ENCODE measurements around the gene SIN3A.
A peak's percentile ranks its signal among the peaks of the same experiment; 100 is the strongest.
"Not testable (repeated sequence)": the region's sequence is repeated elsewhere in the genome, so short reads cannot be mapped to it uniquely, and the experiment has no call there.

SIN3A gene

GRCh38 chr15:75339531-75340240 lies 111.8 kb downstream of the SIN3A start:
- 95% methylated on average over 13 of the region's 13 CpGs for WGBS (ENCODE audit: insufficient coverage)
- no peak overlapping the region for H3K27ac ChIP-seq (ENCODE audit: insufficient read depth in 1 of 2, low read depth in 1 of 2, low read length in 2 of 2, poor library complexity in 1 of 2, severe bottlenecking in 2 of 2)

GRCh38 chr15:75338661-75339240 lies 112.7 kb downstream of the SIN3A start:
- Histone ChIP-seq H3K4me3 (ENCODE audit: control insufficient read depth in 1 of 7, extremely low read depth in 1 of 7, insufficient read depth in 4 of 7, low read depth in 2 of 7, low read length in 6 of 7) (no peak overlapping the region), H3K36me3 (ENCODE audit: control insufficient read depth in 4 of 4, insufficient read depth in 4 of 4, low read length in 3 of 4) (peaks cover 0 to 22% (median 8%) of the 10 kb centered on the region in 4 experiments), H3K4me1 (ENCODE audit: control extremely low read depth in 1 of 4, control insufficient read depth in 4 of 4, insufficient read depth in 4 of 4, low read length in 3 of 4) (peaks cover 4 to 24% (median 19%) of the 10 kb centered on the region in 4 experiments), H3K27me3 (replicated peaks in 2 of 5; ENCODE audit: control insufficient read depth in 4 of 5, insufficient read depth in 5 of 5, low read length in 4 of 5) (no peaks in the 10 kb centered on the region), H3K27ac (ENCODE audit: insufficient read depth in 1 of 2, low read depth in 1 of 2, low read length in 2 of 2, poor library complexity in 1 of 2, severe bottlenecking in 2 of 2) (no peak overlapping the region), H3K9me3 (ENCODE audit: control extremely low read depth in 1 of 5, control insufficient read depth in 4 of 5, insufficient read depth in 2 of 5, low read depth in 1 of 5, low read length in 4 of 5) (no peaks in the 10 kb centered on the region)
- DNase-seq: no peak
- WGBS (ENCODE audit: insufficient coverage): 97% methylated on average over 7 of the region's 11 CpGs
- ChIA-PET CTCF (interaction anchor here (0.6 to 1.5 kb wide), 2 partner anchors 11 to 328 kb away, joined by 3 read pairs; no protein-coding TSS in a partner anchor), POLR2A (no interaction called here)

More at GRCh38 chr15:75339531-75340240, 111.8 kb downstream of the SIN3A start:
- H3K27me3 ChIP-seq (replicated peaks in 2 of 5; ENCODE audit: control insufficient read depth in 4 of 5, insufficient read depth in 5 of 5, low read length in 4 of 5): no peaks in the 10 kb centered on the region
- POLR2A ChIA-PET: interaction anchor here (0.6 kb wide), 1 partner anchor 112 kb away, joined by 3 read pairs; the partner anchor contains the start of gene SIN3A
- peaks cover 0 to 22% (median 8%) of the 10 kb centered on the region in 4 experiments for H3K36me3 ChIP-seq (ENCODE audit: control insufficient read depth in 4 of 4, insufficient read depth in 4 of 4, low read length in 3 of 4)
- no peak overlapping the region for H3K4me3 ChIP-seq (ENCODE audit: control insufficient read depth in 1 of 7, extremely low read depth in 1 of 7, insufficient read depth in 4 of 7, low read depth in 2 of 7, low read length in 6 of 7)
- no peaks in the 10 kb centered on the region for H3K9me3 ChIP-seq (ENCODE audit: control extremely low read depth in 1 of 5, control insufficient read depth in 4 of 5, insufficient read depth in 2 of 5, low read depth in 1 of 5, low read length in 4 of 5)
- CTCF ChIA-PET: interaction anchor here (0.6 to 1.3 kb wide), 2 partner anchors 10 to 329 kb away, joined by 3 to 4 read pairs; no protein-coding TSS in a partner anchor
- H3K4me1 ChIP-seq (ENCODE audit: control extremely low read depth in 1 of 4, control insufficient read depth in 4 of 4, insufficient read depth in 4 of 4, low read length in 3 of 4): peaks cover 4 to 28% (median 21%) of the 10 kb centered on the region in 4 experiments
- DNase-seq: no peak

- POLR2A ChIA-PET: interaction anchor here (0.7 kb wide), 1 partner anchor 32 kb away, joined by 3 read pairs; no protein-coding TSS in a partner anchor
- Histone ChIP-seq H3K36me3 (ENCODE audit: control insufficient read depth in 4 of 4, insufficient read depth in 4 of 4, low read length in 3 of 4) (peaks cover 0 to 14% (median 6%) of the 10 kb centered on the region in 4 experiments), H3K9me3 (ENCODE audit: control extremely low read depth in 1 of 5, control insufficient read depth in 4 of 5, insufficient read depth in 2 of 5, low read depth in 1 of 5, low read length in 4 of 5) (no peaks in the 10 kb centered on the region), H3K27ac (ENCODE audit: insufficient read depth in 1 of 2, low read depth in 1 of 2, low read length in 2 of 2, poor library complexity in 1 of 2, severe bottlenecking in 2 of 2) (peak within 1 kb of the TSS in 1 of 2 experiments; percentile 66), H3K4me1 (ENCODE audit: control extremely low read depth in 1 of 4, control insufficient read depth in 4 of 4, insufficient read depth in 4 of 4, low read length in 3 of 4) (peaks cover 4 to 18% (median 14%) of the 10 kb centered on the region in 4 experiments), H3K27me3 (replicated peaks in 2 of 5; ENCODE audit: control insufficient read depth in 4 of 5, insufficient read depth in 5 of 5, low read length in 4 of 5) (no peaks in the 10 kb centered on the region), H3K4me3 (ENCODE audit: control insufficient read depth in 1 of 7, extremely low read depth in 1 of 7, insufficient read depth in 4 of 7, low read depth in 2 of 7, low read length in 6 of 7) (peak within 1 kb of the TSS; percentile 72 to 89 (median 80))
- CTCF ChIA-PET: interaction anchor here (1.0 kb wide), 2 partner anchors 32 to 134 kb away, joined by 3 read pairs; partner anchors contain the start of gene C15orf39
- peak; percentile 64 to 70 (median 70) for DNase-seq
- 0% methylated on average over 26 of the region's 42 CpGs for WGBS (ENCODE audit: insufficient coverage)
Observed at GRCh38 chr15:75335705-75336355, 115.7 kb downstream of the SIN3A start, which contains the start of gene COMMD4. Gene COMMD4 (plus strand): TSS chr15:75336063. CDS start chr15:75336090, 27 bp downstream.

DNA sequence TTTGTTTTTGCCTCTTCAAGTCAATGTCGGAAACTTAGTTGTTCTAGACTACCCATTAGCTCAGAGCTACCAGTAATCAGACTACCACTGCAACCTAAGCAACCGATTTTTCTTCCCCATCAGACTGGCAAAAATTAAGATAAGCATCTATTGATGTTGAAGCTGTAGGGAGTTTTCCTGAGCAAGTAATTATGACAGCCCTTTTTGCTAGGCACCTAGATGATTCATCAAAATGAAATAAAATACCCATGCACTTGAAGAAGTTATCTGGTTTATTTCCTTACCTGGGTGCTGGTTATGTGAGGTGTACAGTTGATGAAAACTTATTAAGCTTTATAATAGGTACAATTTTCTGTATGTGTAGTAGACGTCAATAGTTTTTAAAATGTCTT lies 116.2 kb downstream of the SIN3A start:
- WGBS (ENCODE audit: insufficient coverage): 0% methylated on average over 2 of the region's 3 CpGs
- ChIA-PET POLR2A (interaction anchor here (0.7 kb wide), 1 partner anchor 32 kb away, joined by 3 read pairs; no protein-coding TSS in a partner anchor), CTCF (interaction anchor here (1.0 kb wide), 2 partner anchors 32 to 134 kb away, joined by 3 read pairs; partner anchors contain the start of gene C15orf39)
- Histone ChIP-seq H3K27ac (ENCODE audit: insufficient read depth in 1 of 2, low read depth in 1 of 2, low read length in 2 of 2, poor library complexity in 1 of 2, severe bottlenecking in 2 of 2) (peak overlapping the region in 1 of 2 experiments; percentile 66), H3K4me1 (ENCODE audit: control extremely low read depth in 1 of 4, control insufficient read depth in 4 of 4, insufficient read depth in 4 of 4, low read length in 3 of 4) (peaks cover 4 to 18% (median 14%) of the 10 kb centered on the region in 4 experiments), H3K36me3 (ENCODE audit: control insufficient read depth in 4 of 4, insufficient read depth in 4 of 4, low read length in 3 of 4) (peaks cover 0 to 13% (median 5%) of the 10 kb centered on the region in 4 experiments), H3K9me3 (ENCODE audit: control extremely low read depth in 1 of 5, control insufficient read depth in 4 of 5, insufficient read depth in 2 of 5, low read depth in 1 of 5, low read length in 4 of 5) (no peaks in the 10 kb centered on the region), H3K27me3 (replicated peaks in 2 of 5; ENCODE audit: control insufficient read depth in 4 of 5, insufficient read depth in 5 of 5, low read length in 4 of 5) (no peaks in the 10 kb centered on the region), H3K4me3 (ENCODE audit: control insufficient read depth in 1 of 7, extremely low read depth in 1 of 7, insufficient read depth in 4 of 7, low read depth in 2 of 7, low read length in 6 of 7) (peak overlapping the region in 6 of 7 experiments; percentile 73 to 89 (median 80))
- DNase-seq: no peak

GRCh38 chr15:75333654-75334419 lies 117.7 kb downstream of the SIN3A start:
- POLR2A ChIA-PET, DNase-seq, CTCF ChIA-PET: not testable (repeated sequence)

DNA sequence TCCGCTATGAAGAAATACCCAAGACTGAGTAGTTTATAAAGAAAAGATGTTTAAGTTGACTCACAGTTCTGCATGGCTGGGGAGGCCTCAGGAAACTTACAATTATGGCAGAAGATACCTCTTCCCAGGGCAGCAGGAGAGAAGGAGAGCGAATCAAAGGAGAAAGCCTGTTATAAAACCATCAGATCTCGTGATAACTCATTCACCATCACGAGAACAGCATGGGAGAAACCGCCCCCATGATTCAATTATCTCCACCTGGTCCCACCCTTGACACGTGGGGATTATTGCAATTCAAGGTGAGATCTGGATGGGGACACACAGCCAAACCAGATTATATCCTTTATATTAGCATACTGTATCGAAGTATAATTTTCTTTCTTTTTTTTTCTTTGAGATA lies 119.4 kb downstream of the SIN3A start:
- CTCF ChIA-PET; POLR2A ChIA-PET; H3K36me3 ChIP-seq (ENCODE audit: control insufficient read depth in 4 of 4, insufficient read depth in 4 of 4, low read length in 3 of 4): not testable (repeated sequence)

More at GRCh38 chr15:75333654-75334419, 117.7 kb downstream of the SIN3A start:
- not testable (repeated sequence) for H3K4me3 ChIP-seq (ENCODE audit: control insufficient read depth in 1 of 7, extremely low read depth in 1 of 7, insufficient read depth in 4 of 7, low read depth in 2 of 7, low read length in 6 of 7); H3K27me3 ChIP-seq (replicated peaks in 2 of 5; ENCODE audit: control insufficient read depth in 4 of 5, insufficient read depth in 5 of 5, low read length in 4 of 5); H3K36me3 ChIP-seq (ENCODE audit: control insufficient read depth in 4 of 4, insufficient read depth in 4 of 4, low read length in 3 of 4); H3K9me3 ChIP-seq (ENCODE audit: control extremely low read depth in 1 of 5, control insufficient read depth in 4 of 5, insufficient read depth in 2 of 5, low read depth in 1 of 5, low read length in 4 of 5); H3K27ac ChIP-seq (ENCODE audit: insufficient read depth in 1 of 2, low read depth in 1 of 2, low read length in 2 of 2, poor library complexity in 1 of 2, severe bottlenecking in 2 of 2)
- WGBS (ENCODE audit: insufficient coverage): 93% methylated on average over 3 of the region's 15 CpGs
- peaks cover 4 to 18% (median 14%) of the 10 kb centered on the region in 4 experiments for H3K4me1 ChIP-seq (ENCODE audit: control extremely low read depth in 1 of 4, control insufficient read depth in 4 of 4, insufficient read depth in 4 of 4, low read length in 3 of 4)

More for the DNA sequence above, 119.4 kb downstream of the SIN3A start:
- peaks cover 4 to 18% (median 14%) of the 10 kb centered on the region in 4 experiments for H3K4me1 ChIP-seq (ENCODE audit: control extremely low read depth in 1 of 4, control insufficient read depth in 4 of 4, insufficient read depth in 4 of 4, low read length in 3 of 4)
- not testable (repeated sequence) for DNase-seq; H3K27ac ChIP-seq (ENCODE audit: insufficient read depth in 1 of 2, low read depth in 1 of 2, low read length in 2 of 2, poor library complexity in 1 of 2, severe bottlenecking in 2 of 2); H3K27me3 ChIP-seq (replicated peaks in 2 of 5; ENCODE audit: control insufficient read depth in 4 of 5, insufficient read depth in 5 of 5, low read length in 4 of 5); H3K9me3 ChIP-seq (ENCODE audit: control extremely low read depth in 1 of 5, control insufficient read depth in 4 of 5, insufficient read depth in 2 of 5, low read depth in 1 of 5, low read length in 4 of 5); H3K4me3 ChIP-seq (ENCODE audit: control insufficient read depth in 1 of 7, extremely low read depth in 1 of 7, insufficient read depth in 4 of 7, low read depth in 2 of 7, low read length in 6 of 7)
- WGBS (ENCODE audit: insufficient coverage): 100% methylated on average over 5 of the region's 7 CpGs

Data from common myeloid progenitor, CD34-positive (primary cell).